Measurements from ENCODE around the gene SHKBP1.

SHKBP1 gene

DNA sequence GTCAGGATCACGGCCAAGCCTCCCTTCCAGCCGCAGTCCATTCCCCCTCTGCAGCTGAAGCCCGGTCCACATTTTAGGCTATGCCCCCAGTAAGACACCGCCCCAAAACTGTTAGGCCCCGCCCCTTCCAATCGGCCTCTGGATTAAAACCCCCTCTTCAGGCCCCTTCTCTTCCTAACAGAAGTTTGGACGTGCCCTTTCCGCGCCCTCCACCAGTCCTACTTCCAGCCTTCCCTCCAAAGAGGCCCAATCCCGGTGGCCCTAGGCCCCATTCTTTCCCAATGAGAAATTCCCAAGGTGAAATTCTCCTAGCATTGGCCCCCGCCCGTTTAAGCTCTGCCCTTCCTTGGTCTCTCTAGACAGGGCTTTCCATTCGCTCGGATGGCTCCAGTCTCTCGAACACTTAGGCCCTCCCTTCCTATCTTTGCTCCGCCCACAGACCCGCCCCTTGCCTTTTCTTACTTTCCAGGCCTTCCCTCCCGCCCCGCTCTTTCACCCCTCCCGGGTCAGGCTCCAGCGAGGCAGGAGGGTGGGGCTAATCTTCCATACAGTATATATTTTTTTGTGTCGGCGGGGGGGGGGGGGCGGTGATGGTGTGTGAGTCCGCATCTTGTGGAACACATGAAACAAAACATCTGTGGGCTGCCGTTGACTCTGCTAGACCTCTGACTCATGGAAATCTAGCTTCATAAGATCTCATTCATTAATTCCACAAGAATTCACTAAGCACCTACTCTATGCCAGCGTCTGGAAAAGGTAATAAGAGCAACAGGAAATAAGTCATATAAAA lies 38.1 kb downstream of the SHKBP1 start:
- DNase-seq (ENCODE audit: low read depth), result peak; percentile 92
- in situ Hi-C loops (cut with HindIII; ENCODE audit: low sequenced_read_pairs), result loop anchor here (10.0 kb wide), 1 partner anchor 60 kb away; no protein-coding TSS in a partner anchor
- TF ChIP-seq CTCF (IDR thresholded peaks at IDR 0.05; ENCODE audit: low read depth, low read length, missing control alignments), result no peak
- peak overlapping the region; percentile 54 for H3K4me3 ChIP-seq (ENCODE audit: low read depth, low read length)

- TF ChIP-seq CTCF (IDR thresholded peaks at IDR 0.05; ENCODE audit: low read depth, low read length, missing control alignments), result no peak
- DNase-seq (ENCODE audit: low read depth), result no peak
- in situ Hi-C loops (cut with HindIII; ENCODE audit: low sequenced_read_pairs), result loop anchor here (10.0 kb wide), 1 partner anchor 61 kb away; no protein-coding TSS in a partner anchor
These were observed 39.5 kb downstream of the SHKBP1 start for GRCh38 chr19:40616178-40616577.

DNA sequence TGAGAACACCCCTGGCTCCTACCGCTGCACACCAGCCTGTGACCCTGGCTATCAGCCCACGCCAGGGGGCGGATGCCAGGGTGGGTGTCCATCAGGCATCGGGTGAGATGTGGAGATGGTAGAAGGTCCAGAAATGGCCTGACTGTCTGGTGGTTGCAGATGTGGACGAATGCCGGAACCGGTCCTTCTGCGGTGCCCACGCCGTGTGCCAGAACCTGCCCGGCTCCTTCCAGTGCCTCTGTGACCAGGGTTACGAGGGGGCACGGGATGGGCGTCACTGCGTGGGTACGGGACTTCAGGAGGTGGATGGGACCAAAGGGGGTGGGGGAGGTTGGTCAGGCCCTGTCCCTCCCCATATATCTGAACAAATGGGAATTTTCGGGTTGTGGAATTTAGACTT lies 40.3 kb downstream of the SHKBP1 start:
- in situ Hi-C loops (cut with HindIII; ENCODE audit: low sequenced_read_pairs), result loop anchor here (10.0 kb wide), 1 partner anchor 62 kb away; no protein-coding TSS in a partner anchor
- DNase-seq (ENCODE audit: low read depth), result no peak
- H3K4me3 ChIP-seq (ENCODE audit: low read depth, low read length), result no peak overlapping the region
- TF ChIP-seq CTCF (IDR thresholded peaks at IDR 0.05; ENCODE audit: low read depth, low read length, missing control alignments), result no peak

More at GRCh38 chr19:40616178-40616577, 39.5 kb downstream of the SHKBP1 start:
- H3K4me3 ChIP-seq (ENCODE audit: low read depth, low read length), result no peak overlapping the region

- no peak for TF ChIP-seq CTCF (IDR thresholded peaks at IDR 0.05; ENCODE audit: low read depth, low read length, missing control alignments)
- in situ Hi-C loops (cut with HindIII; ENCODE audit: low sequenced_read_pairs), result loop anchor here (10.0 kb wide), 1 partner anchor 63 kb away; no protein-coding TSS in a partner anchor
- DNase-seq (ENCODE audit: low read depth), result no peak
- H3K4me3 ChIP-seq (ENCODE audit: low read depth, low read length), result no peak overlapping the region
These were observed 41.3 kb downstream of the SHKBP1 start for GRCh38 chr19:40617961-40618360.

GRCh38 chr19:40619333-40620160 lies 42.9 kb downstream of the SHKBP1 start:
- no peak overlapping the region for H3K4me3 ChIP-seq (ENCODE audit: low read depth, low read length)
- DNase-seq (ENCODE audit: low read depth), result no peak
- in situ Hi-C loops (cut with HindIII; ENCODE audit: low sequenced_read_pairs), result loop anchor here (10.0 kb wide), 1 partner anchor 65 kb away; no protein-coding TSS in a partner anchor
- no peak for TF ChIP-seq CTCF (IDR thresholded peaks at IDR 0.05; ENCODE audit: low read depth, low read length, missing control alignments)

- DNase-seq (ENCODE audit: low read depth), result no peak
- H3K4me3 ChIP-seq (ENCODE audit: low read depth, low read length), result no peak overlapping the region
- in situ Hi-C loops (cut with HindIII; ENCODE audit: low sequenced_read_pairs), result no loop called here
- TF ChIP-seq CTCF (IDR thresholded peaks at IDR 0.05; ENCODE audit: low read depth, low read length, missing control alignments), result no peak
These were observed 43.5 kb downstream of the SHKBP1 start for GRCh38 chr19:40620161-40620485.

All from astrocyte of the cerebellum (primary cell).